ENCODE results near the gene RBPMS2. TPM values are rescaled to one million over a fixed set of nuclear protein-coding genes. Genes with fewer than 3 reads are reported as not detected.

RBPMS2 gene
- total and polyA plus RNA-seq, 7 donors, result 1.6 to 3.6 (median 2.0) TPM

DNA sequence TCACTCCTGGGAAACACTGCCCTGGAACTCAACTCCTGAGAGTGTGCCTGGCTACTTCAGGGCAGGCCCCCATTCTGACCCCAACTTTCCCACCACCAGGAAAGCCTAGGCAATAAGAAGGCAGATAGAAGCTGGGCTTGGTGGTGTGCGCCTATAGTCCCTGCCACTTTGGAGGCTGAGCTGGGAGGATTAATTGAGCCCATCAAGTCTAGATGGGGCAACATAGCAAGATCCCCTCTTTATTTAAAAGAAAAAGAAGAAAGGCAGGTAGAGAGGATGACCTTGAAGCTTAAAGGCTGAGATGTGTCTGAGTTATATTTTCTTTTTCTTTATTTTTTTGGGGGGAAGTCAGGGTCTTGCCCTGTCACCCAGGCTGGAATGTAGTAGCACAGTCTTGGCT lies 4.2 kb upstream of the RBPMS2 start:
- H3K9me3 ChIP-seq, result no peaks in the 10 kb centered on the region
- H3K4me3 ChIP-seq, result no peak overlapping the region
- no peaks in the 10 kb centered on the region for H3K36me3 ChIP-seq (ENCODE audit: insufficient read depth in 1 of 2, low read depth in 1 of 2)
- peaks cover 0 to 23% (median 11%) of the 10 kb centered on the region in 3 donors for H3K27me3 ChIP-seq (ENCODE audit: insufficient read depth in 3 of 3, low read length in 2 of 3)
- ATAC-seq, result no peak
- intact Hi-C loops (cut with DNase I), result no loop called here
- TF ChIP-seq, protein P1, sequence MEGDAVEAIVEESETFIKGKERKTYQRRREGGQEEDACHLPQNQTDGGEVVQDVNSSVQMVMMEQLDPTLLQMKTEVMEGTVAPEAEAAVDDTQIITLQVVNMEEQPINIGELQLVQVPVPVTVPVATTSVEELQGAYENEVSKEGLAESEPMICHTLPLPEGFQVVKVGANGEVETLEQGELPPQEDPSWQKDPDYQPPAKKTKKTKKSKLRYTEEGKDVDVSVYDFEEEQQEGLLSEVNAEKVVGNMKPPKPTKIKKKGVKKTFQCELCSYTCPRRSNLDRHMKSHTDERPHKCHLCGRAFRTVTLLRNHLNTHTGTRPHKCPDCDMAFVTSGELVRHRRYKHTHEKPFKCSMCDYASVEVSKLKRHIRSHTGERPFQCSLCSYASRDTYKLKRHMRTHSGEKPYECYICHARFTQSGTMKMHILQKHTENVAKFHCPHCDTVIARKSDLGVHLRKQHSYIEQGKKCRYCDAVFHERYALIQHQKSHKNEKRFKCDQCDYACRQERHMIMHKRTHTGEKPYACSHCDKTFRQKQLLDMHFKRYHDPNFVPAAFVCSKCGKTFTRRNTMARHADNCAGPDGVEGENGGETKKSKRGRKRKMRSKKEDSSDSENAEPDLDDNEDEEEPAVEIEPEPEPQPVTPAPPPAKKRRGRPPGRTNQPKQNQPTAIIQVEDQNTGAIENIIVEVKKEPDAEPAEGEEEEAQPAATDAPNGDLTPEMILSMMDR (IDR thresholded peaks at IDR 0.05), result no peak
- no peak for DNase-seq
- no peaks in the 10 kb centered on the region for H3K4me1 ChIP-seq
- no peak overlapping the region for H3K27ac ChIP-seq
- WGBS, 3 donors, result 93 to 95% (median 93%) methylated on average over 1 of the region's 1 CpG

- intact Hi-C loops (cut with DNase I), result no loop called here
- Histone ChIP-seq H3K4me1 (no peaks in the 10 kb centered on the region), H3K36me3 (ENCODE audit: insufficient read depth in 1 of 2, low read depth in 1 of 2) (no peaks in the 10 kb centered on the region), H3K27ac (no peak overlapping the region), H3K4me3 (no peak overlapping the region), H3K27me3 (ENCODE audit: insufficient read depth in 3 of 3, low read length in 2 of 3) (peaks cover 0 to 29% (median 12%) of the 10 kb centered on the region in 3 donors), H3K9me3 (no peaks in the 10 kb centered on the region)
- WGBS, 3 donors, result 71 to 85% (median 84%) methylated on average over 2 of the region's 2 CpGs
- no peak for ATAC-seq
- no peak for DNase-seq
- TF ChIP-seq, protein P1 (IDR thresholded peaks at IDR 0.05), result no peak
Measured at GRCh38 chr15:64779024-64779423, 3.6 kb upstream of the RBPMS2 start.

GRCh38 chr15:64776402-64776786 lies 1.0 kb upstream of the RBPMS2 start:
- intact Hi-C loops (cut with DNase I), result no loop called here
- WGBS, 3 donors, result 33 to 43% (median 38%) methylated on average over 25 of the region's 25 CpGs
- TF ChIP-seq, protein P1 (IDR thresholded peaks at IDR 0.05), result no peak

GRCh38 chr15:64774629-64775493 lies 528 bp downstream of the RBPMS2 start:
- peak overlapping the region; percentile 16 for H3K27ac ChIP-seq
- peak; percentile 30 to 58 (median 44) for ATAC-seq
- TF ChIP-seq, protein P1 (IDR thresholded peaks at IDR 0.05), result no peak
- peak overlapping the region; percentile 67 for H3K4me3 ChIP-seq
- H3K9me3 ChIP-seq, result no peaks in the 10 kb centered on the region
- no peaks in the 10 kb centered on the region for H3K4me1 ChIP-seq
- H3K36me3 ChIP-seq (ENCODE audit: insufficient read depth in 1 of 2, low read depth in 1 of 2), result no peaks in the 10 kb centered on the region
- DNase-seq, result peak in 1 of 2 donors; percentile 33
- WGBS, 3 donors, result 3 to 10% (median 6%) methylated on average over 28 to 114 of the region's 115 CpGs
- intact Hi-C loops (cut with DNase I), result loop anchor here in 1 of 2 donors (5.0 kb wide), 1 partner anchor 47 kb away; no protein-coding TSS in a partner anchor
- H3K27me3 ChIP-seq (ENCODE audit: insufficient read depth in 3 of 3, low read length in 2 of 3), result peaks cover 0 to 32% (median 15%) of the 10 kb centered on the region in 3 donors

More at GRCh38 chr15:64776402-64776786, 1.0 kb upstream of the RBPMS2 start:
- Histone ChIP-seq H3K4me3 (peak overlapping the region; percentile 67), H3K27me3 (ENCODE audit: insufficient read depth in 3 of 3, low read length in 2 of 3) (peaks cover 0 to 32% (median 15%) of the 10 kb centered on the region in 3 donors), H3K36me3 (ENCODE audit: insufficient read depth in 1 of 2, low read depth in 1 of 2) (no peaks in the 10 kb centered on the region), H3K4me1 (no peaks in the 10 kb centered on the region), H3K9me3 (no peaks in the 10 kb centered on the region), H3K27ac (no peak overlapping the region)
- ATAC-seq, result peak in 1 of 4 donors; percentile 20
- DNase-seq, result no peak
